Measurements from ENCODE around the gene STARD4.

STARD4 gene

GRCh38 chr5:111511174-111511830 is 1.0 kb downstream of the STARD4 start:
- DNase-seq (ENCODE audit: low read depth) = peak; percentile 29
- no peak for TF ChIP-seq CTCF (conservative IDR thresholded peaks at IDR 0.05; ENCODE audit: low read length)
- H3K4me3 ChIP-seq (ENCODE audit: low read length) = peak overlapping the region; percentile 88

- H3K4me3 ChIP-seq (ENCODE audit: low read length) = no peak overlapping the region
- no peak for DNase-seq (ENCODE audit: low read depth)
- TF ChIP-seq CTCF (conservative IDR thresholded peaks at IDR 0.05; ENCODE audit: low read length) = no peak
Observed at GRCh38 chr5:111509119-111509518, 3.2 kb downstream of the STARD4 start.

GRCh38 chr5:111507276-111507675 is 5.1 kb downstream of the STARD4 start:
- no peak for TF ChIP-seq CTCF (conservative IDR thresholded peaks at IDR 0.05; ENCODE audit: low read length)
- no peak for DNase-seq (ENCODE audit: low read depth)
- no peak overlapping the region for H3K4me3 ChIP-seq (ENCODE audit: low read length)

- H3K4me3 ChIP-seq (ENCODE audit: low read length) = no peak overlapping the region
- no peak for TF ChIP-seq CTCF (conservative IDR thresholded peaks at IDR 0.05; ENCODE audit: low read length)
- no peak for DNase-seq (ENCODE audit: low read depth)
Observed at GRCh38 chr5:111505096-111505495, 7.2 kb downstream of the STARD4 start.

GRCh38 chr5:111502956-111503355 is 9.4 kb downstream of the STARD4 start:
- DNase-seq (ENCODE audit: low read depth) = no peak
- TF ChIP-seq CTCF (conservative IDR thresholded peaks at IDR 0.05; ENCODE audit: low read length) = no peak
- H3K4me3 ChIP-seq (ENCODE audit: low read length) = no peak overlapping the region

GRCh38 chr5:111498346-111498745 is 14.0 kb downstream of the STARD4 start:
- no peak for DNase-seq (ENCODE audit: low read depth)
- H3K4me3 ChIP-seq (ENCODE audit: low read length) = no peak overlapping the region
- no peak for TF ChIP-seq CTCF (conservative IDR thresholded peaks at IDR 0.05; ENCODE audit: low read length)

- DNase-seq (ENCODE audit: low read depth) = no peak
- H3K4me3 ChIP-seq (ENCODE audit: low read length) = no peak overlapping the region
- TF ChIP-seq CTCF (conservative IDR thresholded peaks at IDR 0.05; ENCODE audit: low read length) = no peak
Observed at GRCh38 chr5:111495159-111495558, 17.2 kb downstream of the STARD4 start.

All from AG10803 (cell line).